GM18505 (cell line): ENCODE results near the gene DGAT2.

Experiments
- ATAC-seq: cut with Tn5 transposase; IDR thresholded peaks from one replicate; pipeline ENCODE4 v1.9.1; 2021; ENCODE audit not compliant: unreplicated experiment
- POLR2A ChIP-seq: IDR thresholded peaks from 4 replicates; pipeline ENCODE4 v1.6.1; 2011; ENCODE audit warnings: borderline replicate concordance; ENCODE audit not compliant: insufficient read depth, insufficient read length; ENCODE audit errors: extremely low read depth

The DGAT2 gene

DNA sequence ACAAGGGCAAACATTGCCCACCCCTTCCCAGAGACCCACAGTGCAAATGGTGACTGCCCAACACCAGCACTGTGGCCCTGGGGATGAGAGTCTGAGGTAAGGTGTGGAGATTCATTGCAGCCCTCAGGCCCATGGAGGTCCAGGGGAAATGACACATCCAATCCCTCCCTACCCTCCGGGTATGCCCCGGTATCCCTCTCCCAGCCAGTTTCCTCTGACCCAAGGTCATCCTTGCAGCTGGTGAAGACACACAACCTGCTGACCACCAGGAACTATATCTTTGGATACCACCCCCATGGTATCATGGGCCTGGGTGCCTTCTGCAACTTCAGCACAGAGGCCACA, 27.5 kb downstream of the DGAT2 start:
- ATAC-seq, result no peak
- TF ChIP-seq POLR2A, result no peak

DNA sequence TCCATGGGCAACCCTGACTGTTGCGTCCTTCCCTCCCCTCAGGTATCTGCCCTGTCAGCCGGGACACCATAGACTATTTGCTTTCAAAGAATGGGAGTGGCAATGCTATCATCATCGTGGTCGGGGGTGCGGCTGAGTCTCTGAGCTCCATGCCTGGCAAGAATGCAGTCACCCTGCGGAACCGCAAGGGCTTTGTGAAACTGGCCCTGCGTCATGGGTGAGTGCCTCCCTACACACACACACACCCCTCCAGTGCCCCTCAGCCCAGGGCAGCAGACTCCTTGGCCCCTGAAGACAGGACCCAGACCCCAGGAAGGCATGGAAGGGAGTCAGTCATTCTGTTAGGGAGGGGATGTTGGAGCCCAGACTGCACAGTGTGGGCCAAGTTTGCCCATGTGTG, 28.5 kb downstream of the DGAT2 start:
- TF ChIP-seq POLR2A, result no peak
- no peak for ATAC-seq

DNA sequence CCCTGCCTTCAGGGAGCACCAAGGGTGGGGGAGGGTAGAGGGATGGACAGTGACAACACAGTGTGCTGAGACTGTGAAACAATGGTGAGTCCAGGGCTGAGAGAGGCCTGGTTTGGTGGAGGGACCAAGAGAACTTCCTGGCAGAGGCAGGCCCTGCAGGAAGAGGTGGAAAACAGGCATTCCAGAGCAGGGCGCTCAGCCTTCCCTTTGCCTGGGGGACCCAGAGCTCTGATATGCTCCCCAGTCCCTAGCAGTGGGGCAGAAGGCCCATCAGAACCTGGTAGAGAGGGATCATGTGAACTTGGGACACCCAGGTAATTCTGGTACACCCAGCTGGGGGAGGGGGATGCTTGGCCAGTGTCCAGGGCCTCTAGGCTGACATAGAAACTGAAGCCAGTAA, 29.2 kb downstream of the DGAT2 start:
- no peak for ATAC-seq

DNA sequence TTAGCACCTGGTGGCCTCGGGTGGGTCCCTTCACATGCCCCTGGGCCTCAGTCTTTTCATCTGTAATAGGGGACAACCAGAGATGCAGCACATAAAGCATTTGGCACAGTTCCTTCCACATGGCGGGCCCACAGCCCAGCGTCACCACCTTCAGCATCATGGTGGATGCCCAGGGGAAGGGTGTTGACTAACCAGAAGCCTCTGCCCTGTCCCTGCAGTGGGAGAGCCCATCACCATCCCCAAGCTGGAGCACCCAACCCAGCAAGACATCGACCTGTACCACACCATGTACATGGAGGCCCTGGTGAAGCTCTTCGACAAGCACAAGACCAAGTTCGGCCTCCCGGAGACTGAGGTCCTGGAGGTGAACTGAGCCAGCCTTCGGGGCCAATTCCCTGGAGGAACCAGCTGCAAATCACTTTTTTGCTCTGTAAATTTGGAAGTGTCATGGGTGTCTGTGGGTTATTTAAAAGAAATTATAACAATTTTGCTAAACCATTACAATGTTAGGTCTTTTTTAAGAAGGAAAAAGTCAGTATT, 31.6 kb downstream of the DGAT2 start:
- no peak for TF ChIP-seq POLR2A
- ATAC-seq, result no peak

More for the DNA sequence above, 29.2 kb downstream of the DGAT2 start:
- TF ChIP-seq POLR2A, result no peak

DNA sequence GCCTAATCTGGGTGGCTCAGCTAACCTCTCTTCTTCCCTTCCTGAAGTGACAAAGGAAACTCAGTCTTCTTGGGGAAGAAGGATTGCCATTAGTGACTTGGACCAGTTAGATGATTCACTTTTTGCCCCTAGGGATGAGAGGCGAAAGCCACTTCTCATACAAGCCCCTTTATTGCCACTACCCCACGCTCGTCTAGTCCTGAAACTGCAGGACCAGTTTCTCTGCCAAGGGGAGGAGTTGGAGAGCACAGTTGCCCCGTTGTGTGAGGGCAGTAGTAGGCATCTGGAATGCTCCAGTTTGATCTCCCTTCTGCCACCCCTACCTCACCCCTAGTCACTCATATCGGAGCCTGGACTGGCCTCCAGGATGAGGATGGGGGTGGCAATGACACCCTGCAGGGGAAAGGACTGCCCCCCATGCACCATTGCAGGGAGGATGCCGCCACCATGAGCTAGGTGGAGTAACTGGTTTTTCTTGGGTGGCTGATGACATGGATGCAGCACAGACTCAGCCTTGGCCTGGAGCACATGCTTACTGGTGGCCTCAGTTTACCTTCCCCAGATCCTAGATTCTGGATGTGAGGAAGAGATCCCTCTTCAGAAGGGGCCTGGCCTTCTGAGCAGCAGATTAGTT, 32.3 kb downstream of the DGAT2 start:
- no peak for ATAC-seq
- TF ChIP-seq POLR2A, result no peak

DNA sequence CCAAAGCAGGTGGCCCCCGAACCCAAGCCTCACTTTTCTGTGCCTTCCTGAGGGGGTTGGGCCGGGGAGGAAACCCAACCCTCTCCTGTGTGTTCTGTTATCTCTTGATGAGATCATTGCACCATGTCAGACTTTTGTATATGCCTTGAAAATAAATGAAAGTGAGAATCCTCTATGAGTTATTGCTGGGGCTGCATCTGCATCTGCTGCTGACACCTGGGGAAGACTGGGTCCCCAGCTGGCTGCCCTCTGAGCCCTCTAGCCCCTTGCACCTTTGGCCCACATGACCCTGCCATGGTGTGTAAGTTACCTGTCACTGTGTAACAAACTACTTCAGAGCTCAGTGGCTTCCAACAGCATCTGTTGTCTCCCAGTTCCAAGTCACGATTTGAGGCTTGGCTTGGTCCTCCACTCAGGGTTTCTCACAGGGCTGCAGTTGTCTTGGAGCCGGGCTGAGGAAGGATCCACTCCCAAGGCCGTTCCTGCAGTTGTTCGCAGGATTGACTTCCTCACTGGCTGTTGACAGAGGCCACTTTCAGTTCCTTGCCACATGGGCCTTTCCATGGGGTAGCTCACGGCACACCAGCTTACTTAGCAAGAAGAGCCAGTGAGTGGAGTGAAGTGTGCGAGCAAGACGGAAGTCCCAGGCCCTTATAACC, 32.9 kb downstream of the DGAT2 start:
- no peak for TF ChIP-seq POLR2A
- no peak for ATAC-seq

DNA sequence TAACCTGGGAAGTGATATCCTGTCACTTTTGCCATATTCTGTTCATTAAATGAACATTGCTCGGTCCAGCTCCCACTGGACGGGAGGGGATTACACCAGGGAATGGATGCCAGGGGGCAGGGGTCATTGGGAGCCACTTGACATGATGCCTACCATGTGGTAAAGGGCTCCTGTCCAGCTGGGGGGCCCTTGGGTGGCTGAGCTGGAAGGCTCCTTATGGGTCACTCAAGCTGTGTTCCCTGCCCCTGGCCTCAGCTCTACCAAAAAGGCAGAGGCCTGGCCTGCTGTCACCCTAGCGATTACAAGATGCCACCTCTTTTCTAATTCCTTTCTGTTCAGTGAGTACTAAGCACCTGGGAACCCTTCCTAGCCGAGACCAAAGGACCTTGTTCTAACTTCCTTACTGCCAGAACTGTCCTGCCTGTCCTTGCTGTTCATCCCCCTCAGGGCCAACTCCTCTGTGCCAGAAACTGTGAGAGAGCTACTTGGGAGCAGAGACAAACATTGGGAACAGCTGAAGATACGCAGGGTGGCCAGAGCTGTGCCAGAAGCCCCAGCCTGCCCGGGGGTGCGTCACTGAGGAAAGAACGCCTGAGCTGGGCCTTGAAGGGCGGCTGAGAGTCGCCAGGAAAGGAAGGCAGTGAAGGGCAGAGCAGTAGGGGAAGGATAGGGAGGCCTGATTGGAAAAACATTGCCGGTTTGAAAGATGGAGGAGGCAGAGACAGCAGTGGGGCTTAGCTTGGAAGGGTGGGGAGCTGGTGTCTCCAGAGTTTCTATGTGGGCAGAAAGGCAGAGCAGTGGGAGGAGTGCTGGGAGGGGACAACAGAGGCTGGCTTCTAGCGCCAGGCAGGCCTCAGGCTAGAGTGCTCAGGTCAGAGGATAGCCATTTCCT, 33.7 kb downstream of the DGAT2 start:
- no peak for ATAC-seq
- no peak for TF ChIP-seq POLR2A

DNA sequence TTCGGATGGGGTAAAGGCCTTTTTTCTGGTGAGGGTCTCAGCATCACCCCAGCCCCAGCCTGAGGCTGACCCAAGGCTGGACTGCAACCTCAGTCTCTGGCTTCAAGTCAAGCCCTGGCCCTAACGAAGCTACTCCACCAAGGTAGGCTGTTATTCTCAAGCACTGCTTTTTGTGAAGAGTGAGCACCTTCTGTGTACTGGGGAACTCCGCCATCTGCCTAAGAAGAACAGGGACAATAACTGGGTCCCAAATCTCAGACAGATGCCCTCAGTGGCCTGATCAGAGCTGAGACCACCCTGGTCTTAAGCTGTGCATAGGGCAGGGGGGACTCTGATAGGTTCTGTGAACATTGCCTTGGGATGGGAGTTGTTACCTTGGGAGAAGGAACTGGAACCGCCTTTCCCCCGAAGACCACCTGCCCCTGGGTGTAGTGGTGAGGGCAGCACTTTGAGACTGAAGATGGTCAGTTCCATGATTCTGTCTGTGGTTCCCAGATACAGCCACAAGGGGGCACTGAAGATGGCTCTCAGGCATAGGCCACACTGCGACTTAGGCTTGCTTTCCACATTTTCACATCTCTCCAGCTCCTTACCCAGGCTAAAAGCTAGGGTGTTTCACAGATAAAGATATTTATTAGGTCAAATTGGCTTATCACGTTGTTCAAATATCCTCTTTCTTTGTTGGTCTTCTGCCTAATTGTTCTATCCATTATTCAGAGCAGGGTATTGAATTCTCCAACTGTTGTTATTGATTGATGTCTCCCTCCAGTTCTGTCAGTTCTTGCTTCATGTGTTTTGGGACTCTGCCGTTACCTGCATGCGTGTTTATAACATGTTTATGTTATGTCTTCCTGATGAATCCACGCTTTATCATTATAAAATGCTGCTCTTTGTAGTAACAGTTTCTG, 34.6 kb downstream of the DGAT2 start:
- no peak for TF ChIP-seq POLR2A
- no peak for ATAC-seq

DNA sequence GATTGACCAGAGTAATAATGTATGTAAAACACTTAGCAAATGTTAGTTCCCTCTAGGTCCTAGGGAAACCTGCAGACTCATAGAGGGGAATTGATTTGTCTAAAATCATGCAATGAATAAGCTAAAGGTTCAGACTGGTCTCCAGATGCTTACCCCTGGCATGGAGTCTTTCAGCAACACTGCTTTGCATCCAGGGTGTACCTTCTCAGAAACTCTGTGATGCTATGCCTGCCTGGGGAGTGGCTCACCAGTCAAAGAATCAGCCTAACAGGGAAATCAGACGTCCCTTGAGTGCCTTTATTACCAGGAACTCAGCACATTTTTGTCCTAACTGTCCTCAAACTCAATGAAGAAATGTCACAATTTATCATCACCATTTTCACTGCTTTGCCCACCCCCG, 40.5 kb downstream of the DGAT2 start:
- no peak for TF ChIP-seq POLR2A
- no peak for ATAC-seq

DNA sequence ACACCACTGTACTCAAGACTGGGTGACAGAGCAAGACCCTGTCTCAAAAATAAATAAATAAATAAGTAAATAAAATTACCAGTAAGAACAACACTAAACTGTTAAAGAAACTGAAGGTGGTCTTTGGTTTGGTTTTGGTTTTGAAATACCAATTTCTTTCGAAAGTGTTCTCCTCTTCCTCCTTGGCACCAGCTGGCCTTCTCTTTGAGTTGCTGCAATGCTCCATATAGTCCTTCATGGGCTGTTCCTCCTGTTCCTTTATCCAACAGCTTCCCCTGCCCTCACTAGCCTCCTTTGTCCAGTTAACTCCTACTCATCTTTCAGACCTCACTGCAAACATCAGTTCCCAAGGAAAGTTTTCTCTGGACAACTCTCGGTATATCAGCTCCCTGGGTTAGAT, 41.4 kb downstream of the DGAT2 start:
- ATAC-seq, result no peak
- no peak for TF ChIP-seq POLR2A

DNA sequence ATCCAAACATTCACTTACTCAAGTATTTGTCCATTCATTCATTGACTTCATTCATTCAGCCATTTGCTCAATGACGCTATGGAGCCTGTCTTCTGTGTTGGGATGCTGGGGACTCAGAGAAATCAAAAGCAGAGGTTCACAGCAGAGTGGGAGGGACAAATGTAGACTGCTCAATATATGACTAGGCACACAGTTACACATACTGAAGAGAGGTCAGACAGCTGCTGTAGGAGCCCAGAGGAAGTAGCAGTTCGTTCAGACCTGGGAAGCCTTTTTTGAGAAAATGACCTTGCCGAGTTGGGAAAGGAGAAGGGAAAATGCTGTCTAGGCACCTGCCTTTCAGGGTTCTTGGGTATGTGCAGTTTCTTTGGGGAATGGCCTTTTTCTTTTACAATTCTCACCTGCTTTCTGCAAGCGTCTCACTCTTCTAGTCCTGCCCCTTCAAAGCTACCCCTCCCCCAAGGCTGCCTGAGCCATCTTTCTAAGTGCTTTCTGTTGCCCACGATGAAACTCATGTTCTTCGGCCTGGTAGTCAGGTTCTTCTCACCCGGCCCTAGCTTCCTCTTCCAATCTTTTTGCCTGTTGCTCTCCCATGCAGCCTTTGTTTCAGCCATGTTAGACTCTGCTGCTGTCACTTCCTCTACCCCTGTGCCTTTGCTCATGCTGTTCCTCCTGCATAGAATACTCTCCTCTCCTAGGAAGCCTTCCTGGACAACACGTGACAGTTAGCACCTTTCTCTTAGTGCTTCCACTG, 42.2 kb downstream of the DGAT2 start:
- TF ChIP-seq POLR2A, result peak; percentile 71
- no peak for ATAC-seq

DNA sequence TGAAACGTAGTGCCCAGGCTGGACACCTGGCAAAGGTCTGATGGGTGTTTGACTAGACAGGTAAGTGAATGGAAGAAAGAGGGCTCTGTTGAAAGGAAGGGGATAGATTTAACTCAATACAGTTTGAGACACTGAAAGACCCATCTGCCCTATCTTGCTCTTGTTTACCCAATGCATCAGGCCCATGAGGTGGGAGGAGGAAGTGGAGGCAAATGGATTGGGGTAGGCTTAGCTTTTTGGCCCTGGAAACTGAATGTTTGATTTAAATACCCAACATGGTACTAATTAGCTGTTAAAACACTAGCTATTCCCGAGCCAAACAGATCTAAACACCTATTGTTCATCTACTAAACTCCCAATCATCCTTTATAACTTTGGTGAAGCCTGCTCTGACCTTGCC, 42.9 kb downstream of the DGAT2 start:
- ATAC-seq, result no peak
- no peak for TF ChIP-seq POLR2A
